GM20431 (cell line): ENCODE results near the gene POMGNT1.

ENCODE experiments used
- in situ Hi-C: fragments of 300-500 bp; cut with MseI, MboI; formaldehyde crosslinking; loops from one replicate; pipeline ENCODE4 v1.15.0; 2020; ENCODE audit warnings: low sequenced_read_pairs; ENCODE audit not compliant: unreplicated experiment

POMGNT1 gene

GRCh38 chr1:46166521-46167462, 31.4 kb downstream of the POMGNT1 start:
- in situ Hi-C loops: no loop called here

- in situ Hi-C loops: no loop called here
Measured at GRCh38 chr1:46160212-46160611, 38.0 kb downstream of the POMGNT1 start.

- in situ Hi-C loops: no loop called here
Measured at GRCh38 chr1:46159516-46159915, 38.7 kb downstream of the POMGNT1 start.

- in situ Hi-C loops: no loop called here
Measured at GRCh38 chr1:46158312-46159281, 39.6 kb downstream of the POMGNT1 start.

- in situ Hi-C loops: no loop called here
Measured at GRCh38 chr1:46157916-46158311, 40.3 kb downstream of the POMGNT1 start.

GRCh38 chr1:46153732-46154131, 44.5 kb downstream of the POMGNT1 start:
- in situ Hi-C loops: no loop called here

GRCh38 chr1:46153228-46153627, 45.0 kb downstream of the POMGNT1 start:
- in situ Hi-C loops: no loop called here

- in situ Hi-C loops: no loop called here
Measured at GRCh38 chr1:46152016-46152415, 46.2 kb downstream of the POMGNT1 start.

GRCh38 chr1:46150085-46150484, 48.1 kb downstream of the POMGNT1 start:
- in situ Hi-C loops: no loop called here

GRCh38 chr1:46148318-46148717, 49.9 kb downstream of the POMGNT1 start:
- in situ Hi-C loops: no loop called here
